C1 segment of cervical spinal cord (tissue), 14 donors: ENCODE data around the gene SMIM14.
"Not testable (repeated sequence)": the region's sequence is repeated elsewhere in the genome, so short reads cannot be mapped to it uniquely, and the experiment has no call there.

ENCODE experiments used
- DNase-seq, 14 donors: peaks; one replicate each; lab custom pipeline; 2025; lab: John Stamatoyannopoulos, UW

Gene SMIM14

DNA sequence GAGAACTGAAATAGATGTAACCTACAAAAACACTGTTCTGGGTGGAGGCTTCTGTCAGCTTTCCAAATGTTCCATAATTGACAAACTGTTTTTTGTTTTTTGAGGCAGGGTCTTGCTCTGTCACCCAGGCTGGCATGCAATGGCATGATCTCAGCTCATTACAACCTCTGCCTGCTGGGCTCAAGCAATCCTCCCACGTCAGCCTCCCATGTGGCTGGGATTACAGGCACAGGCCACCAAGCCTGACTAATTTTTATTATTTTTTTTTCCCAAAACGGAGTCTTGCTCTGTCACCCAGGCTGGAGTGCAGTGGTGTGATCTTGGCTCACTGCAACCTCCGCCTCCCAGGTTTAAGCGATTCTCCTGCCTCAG, 136.0 kb downstream of the SMIM14 start:
- not testable (repeated sequence) for DNase-seq

DNA sequence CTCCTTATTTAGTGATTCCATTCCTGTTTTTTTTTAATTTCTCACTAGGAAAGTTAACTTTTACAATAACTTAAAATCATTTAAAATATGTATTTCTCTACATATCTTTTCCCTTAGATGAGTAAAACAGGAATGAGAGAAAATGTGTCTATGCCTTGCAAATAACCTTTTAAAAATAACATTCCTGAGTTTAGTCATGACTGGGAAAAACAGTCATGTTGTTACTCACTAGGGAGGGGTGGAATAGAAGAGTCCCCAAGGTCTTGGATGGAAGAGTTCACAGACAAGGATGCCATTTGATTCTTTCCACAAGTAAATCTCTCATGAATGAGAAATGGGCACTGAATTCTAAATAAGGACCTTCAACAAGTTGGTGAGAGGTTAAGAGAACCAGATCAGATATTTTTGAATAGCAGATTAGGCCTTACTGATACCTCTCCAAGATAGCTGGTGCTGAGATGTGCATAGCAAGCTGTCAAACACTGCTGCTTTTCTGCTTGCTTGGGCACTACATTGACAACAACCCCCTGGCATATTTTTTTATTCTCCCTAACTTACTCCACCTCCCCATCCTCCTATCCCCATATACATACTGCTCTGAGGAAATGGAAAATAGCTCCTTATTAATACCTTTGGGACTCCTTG, 136.5 kb downstream of the SMIM14 start:
- DNase-seq, result no peak

DNA sequence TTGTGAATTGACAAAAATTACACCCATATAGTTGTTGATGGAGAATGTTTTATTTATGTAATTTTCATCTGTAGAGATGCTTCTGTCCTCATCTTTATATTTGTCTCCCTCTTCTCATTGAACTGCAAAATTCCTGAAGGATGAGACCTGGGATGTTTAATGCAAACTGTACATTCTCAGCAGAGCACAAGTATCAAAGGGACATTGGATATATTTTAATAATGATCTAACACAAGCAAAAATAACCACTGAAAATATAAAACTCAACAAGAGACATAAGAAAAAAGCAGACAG, 140.0 kb downstream of the SMIM14 start:
- no peak for DNase-seq

DNA sequence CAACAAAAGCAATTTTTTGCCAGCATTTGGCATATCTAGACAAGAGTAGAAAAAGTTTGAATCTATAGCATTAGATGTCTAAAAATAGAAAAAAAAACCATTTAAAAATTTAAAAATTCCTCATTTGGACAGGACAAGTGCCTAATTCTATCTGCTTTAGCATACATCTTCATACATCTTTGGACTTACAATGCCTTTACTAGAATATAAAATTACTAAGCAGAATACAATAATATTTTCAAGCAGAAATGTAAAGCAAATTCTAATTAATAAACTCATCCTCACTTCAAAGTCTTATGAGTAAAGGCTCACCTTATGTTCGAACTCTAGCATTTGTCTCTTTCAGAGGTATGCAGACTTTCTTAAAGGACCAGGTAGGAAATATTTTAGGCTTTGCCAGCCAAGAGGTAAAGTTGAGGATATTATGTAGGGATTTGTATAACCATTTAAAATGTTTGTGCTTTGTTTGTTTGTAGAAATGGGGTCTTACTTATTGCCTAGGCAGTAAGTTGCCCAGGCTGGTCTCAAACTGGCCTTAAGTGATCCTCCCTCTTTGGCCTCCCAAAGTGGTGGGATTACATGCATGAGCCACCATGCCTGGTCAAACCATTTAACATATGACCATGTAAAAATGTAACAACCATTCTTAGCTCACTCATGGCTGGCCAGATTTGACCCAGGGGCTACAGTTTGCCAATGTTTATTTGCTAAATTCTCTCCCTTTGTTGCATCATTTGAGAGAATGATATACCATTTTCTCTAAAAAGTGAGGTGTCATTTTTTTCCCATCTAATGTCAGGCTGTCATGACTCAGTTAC, 140.5 kb downstream of the SMIM14 start:
- DNase-seq, result no peak
